Adrenal gland (tissue), 12 donors: ENCODE measurements around the gene DCD. TPM values are rescaled to one million over a fixed set of nuclear protein-coding genes. Genes with fewer than 3 reads are reported as not detected.

Experiments used
- DNase-seq, 7 donors: peaks; one replicate each; pipeline ENCODE4 v3.0.0-alpha.2; 2019 to 2020
- H3K27ac ChIP-seq, 5 donors: fragments of 200-600 bp; sonication (generic) in 4 of 5; 1 replicate in 3 of 5; 2 replicates in 2 of 5; pipeline versions ENCODE4 v1.5.1 to v1.8.0; 2016 to 2020; ENCODE audit warnings: mild to moderate bottlenecking in 1 of 5
- H3K27me3 ChIP-seq: fragments of 200-600 bp; 2 replicates; pipeline ENCODE4 v1.8.0; 2021
- H3K36me3 ChIP-seq, 2 donors: fragments of 200-600 bp; replicated peaks in 1 of 2; 1 replicate in 1 of 2; 2 replicates in 1 of 2; pipeline versions ENCODE4 v1.5.1 to v1.8.0; 2018 to 2022
- H3K4me1 ChIP-seq, 2 donors: fragments of 200-600 bp; replicated peaks in 1 of 2; 1 replicate in 1 of 2; 2 replicates in 1 of 2; pipeline versions ENCODE4 v1.5.1 to v1.8.0; 2018 to 2021
- H3K4me3 ChIP-seq, 4 donors: fragments of 200-600 bp; sonication (generic) in 3 of 4; one replicate each; pipeline ENCODE4 v1.5.1; 2016 to 2018
- H3K9me3 ChIP-seq, 3 donors: fragments of 200-600 bp; sonication (generic) in 1 of 3; replicated peaks in 1 of 3; 1 replicate in 2 of 3; 2 replicates in 1 of 3; pipeline versions ENCODE4 v1.5.1 to v1.8.0; 2016 to 2021
- CTCF ChIP-seq, 6 experiments: fragments of 450-650 bp in 4 of 6; fragments of 200-600 bp in 2 of 6; sonication (generic) in 1 of 6; IDR thresholded peaks; 1 replicate in 5 of 6; 2 replicates in 1 of 6; pipeline versions ENCODE4 v1.5.1 to v1.8.0; 2016 to 2021; ENCODE audit warnings: antibody characterized with exemption in 6 of 6, mild to moderate bottlenecking in 2 of 6, moderate library complexity in 1 of 6
- POLR2A ChIP-seq, 2 donors: fragments of 450-650 bp; IDR thresholded peaks; one replicate each; pipeline ENCODE4 v1.6.1; 2017; ENCODE audit warnings: antibody characterized with exemption in 2 of 2, mild to moderate bottlenecking in 2 of 2, moderate library complexity in 1 of 2
- WGBS, 4 donors: extraction: QIAGEN DNeasy Blood & Tissue Kit in 2 of 4; methylation state at CpG; one replicate each; pipeline versions ENCODE4 v1.1.5 to v1.1.7; 2013 to 2017; 5-methylcytosine and 5-hydroxymethylcytosine counted together
- intact Hi-C, 2 donors: fragments of 100-400 bp; cut with DNase I; formaldehyde crosslinking; loops; one replicate each; pipeline versions ENCODE4 v1.14.1 to v1.15.0; 2022 to 2023
- polyA plus RNA-seq, 3 donors: library from polyadenylated mRNA; stranded (reverse); fragments of 200-250 nt in 2 of 3; fragments of 350-450 nt in 1 of 3; fragmentation: Illumina TruSeq in 1 of 3; extraction: RNeasy Lipid Tissue Mini Kit (QIAGEN cat#74804) in 1 of 3; gene quantifications; one replicate each; pipeline ENCODE4 v1.2.3, GENCODE V29; 2013 to 2014
- total RNA-seq, 9 donors: library from RNA; depleted of rRNA in 4 of 9; stranded (reverse); fragments of >200 nt in 4 of 9; fragments of 120-200 nt in 1 of 9; fragmentation: NEBNext Ultra II Directional in 1 of 9; extraction: Animal tissue kit (Norgen Biotek cat#: 25700) in 1 of 9; gene quantifications; one replicate each; pipeline versions ENCODE4 v1.1.0 to v1.2.4, GENCODE V29; 2013 to 2023
- donor health status: healthy with polysubstance abuse.
- donor health status: Bipolar disorder and iron deficiency.
- donor health status: DM: yes; HTN: yes; CAD: no.
- donor health status: DM: no; HTN: no; CAD: no.
- donor health status: DM: no; HTN: no; CAD: no.
- donor health status: DM: yes; HTN: yes; CAD: no.

The DCD gene
- total and polyA plus RNA-seq, 12 donors: not detected

- intact Hi-C loops: no loop called here
- H3K36me3 ChIP-seq: no peaks in the 10 kb centered on the region
- no peak for DNase-seq
- no peak overlapping the region for H3K27ac ChIP-seq
- H3K4me1 ChIP-seq: no peaks in the 10 kb centered on the region
- no peaks in the 10 kb centered on the region for H3K9me3 ChIP-seq
- no peak overlapping the region for H3K4me3 ChIP-seq
- WGBS, 4 donors: 67 to 86% (median 71%) methylated on average over 1 of the region's 1 CpG
- H3K27me3 ChIP-seq: peaks cover 14% of the 10 kb centered on the region
- TF ChIP-seq POLR2A (IDR thresholded peaks at IDR 0.05): no peak
These were observed 35.9 kb downstream of the DCD start for GRCh38 chr12:54612225-54612750.

- no peaks in the 10 kb centered on the region for H3K9me3 ChIP-seq
- 75 to 87% (median 80%) methylated on average over 3 of the region's 3 CpGs for WGBS, 4 donors
- DNase-seq: no peak
- TF ChIP-seq CTCF (IDR thresholded peaks at IDR 0.05): no peak
- no peak for TF ChIP-seq POLR2A (IDR thresholded peaks at IDR 0.05)
- H3K27ac ChIP-seq: no peak overlapping the region
- no peaks in the 10 kb centered on the region for H3K4me1 ChIP-seq
- intact Hi-C loops: no loop called here
- H3K27me3 ChIP-seq: peaks cover 14% of the 10 kb centered on the region
- H3K36me3 ChIP-seq: no peaks in the 10 kb centered on the region
- H3K4me3 ChIP-seq: no peak overlapping the region
These were observed 36.4 kb downstream of the DCD start for GRCh38 chr12:54611715-54612149.

GRCh38 chr12:54608769-54609168 is 39.4 kb downstream of the DCD start:
- 70 to 92% (median 88%) methylated on average over 2 of the region's 2 CpGs for WGBS, 4 donors
- intact Hi-C loops: no loop called here
- peaks cover 14% of the 10 kb centered on the region for H3K27me3 ChIP-seq
- H3K4me1 ChIP-seq: no peaks in the 10 kb centered on the region
- H3K36me3 ChIP-seq: no peaks in the 10 kb centered on the region
- DNase-seq: no peak
- no peak overlapping the region for H3K4me3 ChIP-seq
- no peaks in the 10 kb centered on the region for H3K9me3 ChIP-seq
- no peak overlapping the region for H3K27ac ChIP-seq
- no peak for TF ChIP-seq CTCF (IDR thresholded peaks at IDR 0.05)
- no peak for TF ChIP-seq POLR2A (IDR thresholded peaks at IDR 0.05)

- Histone ChIP-seq H3K27me3 (peaks cover 8% of the 10 kb centered on the region), H3K4me1 (no peaks in the 10 kb centered on the region), H3K36me3 (no peaks in the 10 kb centered on the region), H3K4me3 (no peak overlapping the region), H3K27ac (no peak overlapping the region), H3K9me3 (no peaks in the 10 kb centered on the region)
- intact Hi-C loops: no loop called here
- 62 to 66% (median 65%) methylated on average over 6 of the region's 6 CpGs for WGBS, 4 donors
- DNase-seq: no peak
- TF ChIP-seq POLR2A (IDR thresholded peaks at IDR 0.05) (no peak), CTCF (IDR thresholded peaks at IDR 0.05) (no peak)
These were observed 40.0 kb downstream of the DCD start for GRCh38 chr12:54608156-54608555.

GRCh38 chr12:54606556-54606955 is 41.6 kb downstream of the DCD start:
- Histone ChIP-seq H3K4me3 (no peak overlapping the region), H3K27ac (no peak overlapping the region), H3K9me3 (no peaks in the 10 kb centered on the region), H3K4me1 (no peaks in the 10 kb centered on the region), H3K27me3 (no peaks in the 10 kb centered on the region), H3K36me3 (no peaks in the 10 kb centered on the region)
- 49 to 61% (median 53%) methylated on average over 3 to 4 of the region's 4 CpGs for WGBS, 4 donors
- DNase-seq: no peak
- intact Hi-C loops: no loop called here
- TF ChIP-seq CTCF (IDR thresholded peaks at IDR 0.05) (no peak), POLR2A (IDR thresholded peaks at IDR 0.05) (no peak)
